DND-41 (cell line): Measurements from ENCODE around the gene HEMK1.

Source experiments
- ATAC-seq: fragments of 200-7000 bp; cut with Tn5 transposase; 3 replicates; pipeline ENCODE4 v1.9.1; 2021; ENCODE audit warnings: low read depth; ENCODE audit not compliant: insufficient read depth
- DNase-seq: peaks from one replicate; pipeline ENCODE4 v3.0.0-alpha.2; 2020
- H2AFZ ChIP-seq: 2 replicates; pipeline ENCODE4 v1.6.0; 2012; ENCODE audit warnings: low read depth, low read length
- H3K27ac ChIP-seq: 2 replicates; pipeline ENCODE4 v1.5.1; 2012; ENCODE audit warnings: low read length, inconsistent platforms
- H3K27me3 ChIP-seq: fragments of 200-600 bp; sonication (generic); 2 replicates; pipeline ENCODE4 v1.6.0; 2012; ENCODE audit warnings: low read length, mild to moderate bottlenecking, inconsistent platforms; ENCODE audit not compliant: insufficient read depth, poor library complexity
- H3K36me3 ChIP-seq: 2 replicates; pipeline ENCODE4 v1.5.1; 2012; ENCODE audit warnings: low read length, inconsistent platforms; ENCODE audit not compliant: insufficient read depth
- H3K4me1 ChIP-seq: 2 replicates; pipeline ENCODE4 v1.5.1; 2012; ENCODE audit warnings: mild to moderate bottlenecking, low read length; ENCODE audit not compliant: insufficient read depth
- H3K4me2 ChIP-seq: 2 replicates; pipeline ENCODE4 v1.6.0; 2012; ENCODE audit warnings: mild to moderate bottlenecking, moderate library complexity, low read length, inconsistent platforms; ENCODE audit not compliant: insufficient read depth
- H3K4me3 ChIP-seq, 2 experiments: fragments of 200-600 bp in 1 of 2; shearing (Covaris generic) in 1 of 2; 2 replicates each; pipeline ENCODE4 v1.5.1; 2012 to 2016; ENCODE audit warnings: inconsistent platforms in 2 of 2, low read length in 2 of 2, mild to moderate bottlenecking in 2 of 2, low read depth in 1 of 2, moderate library complexity in 1 of 2
- H3K79me2 ChIP-seq: 2 replicates; pipeline ENCODE4 v1.6.0; 2012; ENCODE audit warnings: low read length, inconsistent platforms; ENCODE audit not compliant: insufficient read depth
- H3K9ac ChIP-seq: 2 replicates; pipeline ENCODE4 v1.6.0; 2012; ENCODE audit warnings: low read depth, mild to moderate bottlenecking, inconsistent platforms, low read length, moderate library complexity
- H3K9me3 ChIP-seq: 2 replicates; pipeline ENCODE4 v1.5.1; 2012; ENCODE audit warnings: low read length, moderate library complexity, mild to moderate bottlenecking, inconsistent platforms; ENCODE audit not compliant: insufficient read depth, severe bottlenecking
- H4K20me1 ChIP-seq: 2 replicates; pipeline ENCODE4 v1.6.0; 2012; ENCODE audit warnings: low read length; ENCODE audit not compliant: insufficient read depth
- CTCF ChIP-seq: IDR thresholded peaks from 2 replicates; pipeline ENCODE4 v1.5.1; 2012; ENCODE audit warnings: borderline replicate concordance, low read length, moderate library complexity, mild to moderate bottlenecking; ENCODE audit not compliant: poor library complexity, severe bottlenecking; ENCODE audit errors: extremely low read depth
- EZH2 ChIP-seq: IDR thresholded peaks from 3 replicates; pipeline ENCODE4 v1.6.1; 2012; ENCODE audit warnings: borderline replicate concordance, low read depth, mild to moderate bottlenecking, moderate library complexity, low read length, inconsistent platforms; ENCODE audit not compliant: severe bottlenecking

HEMK1 gene

GRCh38 chr3:50534681-50535330, 34.5 kb upstream of the HEMK1 start:
- H3K4me2 ChIP-seq, result no peak overlapping the region
- no peak overlapping the region for H2AFZ ChIP-seq
- TF ChIP-seq EZH2 (no peak), CTCF (no peak)
- H3K4me3 ChIP-seq, result no peak overlapping the region
- no peaks in the 10 kb centered on the region for H3K9me3 ChIP-seq
- H3K27me3 ChIP-seq, result peaks cover 51% of the 10 kb centered on the region
- H3K36me3 ChIP-seq, result no peaks in the 10 kb centered on the region
- ATAC-seq, result no peak
- no peaks in the 10 kb centered on the region for H3K4me1 ChIP-seq
- H3K79me2 ChIP-seq, result no peaks in the 10 kb centered on the region
- no peak for DNase-seq
- H3K27ac ChIP-seq, result no peak overlapping the region
- H3K9ac ChIP-seq, result no peak overlapping the region
- peaks cover 17% of the 10 kb centered on the region for H4K20me1 ChIP-seq

GRCh38 chr3:50536471-50537180, 32.7 kb upstream of the HEMK1 start:
- H3K4me2 ChIP-seq, result no peak overlapping the region
- H3K27ac ChIP-seq, result no peak overlapping the region
- H3K36me3 ChIP-seq, result no peaks in the 10 kb centered on the region
- no peak overlapping the region for H3K9ac ChIP-seq
- H3K9me3 ChIP-seq, result no peaks in the 10 kb centered on the region
- DNase-seq, result no peak
- H3K79me2 ChIP-seq, result no peaks in the 10 kb centered on the region
- H2AFZ ChIP-seq, result no peak overlapping the region
- TF ChIP-seq EZH2, result no peak
- no peak for TF ChIP-seq CTCF
- no peaks in the 10 kb centered on the region for H3K4me1 ChIP-seq
- H3K27me3 ChIP-seq, result peaks cover 52% of the 10 kb centered on the region
- H4K20me1 ChIP-seq, result peaks cover 14% of the 10 kb centered on the region
- ATAC-seq, result no peak
- no peak overlapping the region for H3K4me3 ChIP-seq

GRCh38 chr3:50537421-50538129, 31.7 kb upstream of the HEMK1 start:
- TF ChIP-seq EZH2, result no peak
- TF ChIP-seq CTCF, result no peak
- Histone ChIP-seq H3K4me3 (no peak overlapping the region), H4K20me1 (peaks cover 10% of the 10 kb centered on the region), H3K4me1 (no peaks in the 10 kb centered on the region), H3K4me2 (no peak overlapping the region), H3K36me3 (no peaks in the 10 kb centered on the region), H3K27ac (no peak overlapping the region), H2AFZ (no peak overlapping the region), H3K9me3 (no peaks in the 10 kb centered on the region), H3K27me3 (peaks cover 49% of the 10 kb centered on the region), H3K9ac (no peak overlapping the region), H3K79me2 (no peaks in the 10 kb centered on the region)
- no peak for DNase-seq
- ATAC-seq, result no peak
